Activated CD4-positive, alpha-beta T cell treated with anti-CD3 and anti-CD28 coated beads for 48 hours (primary cell): ENCODE data around the gene SLC37A2.

Source experiments
- DNase-seq: peaks from one replicate; pipeline ENCODE4 v3.0.0-alpha.2; 2020

SLC37A2 gene

GRCh38 chr11:125112208-125112604 is 49.1 kb downstream of the SLC37A2 start:
- DNase-seq, result no peak

- peak; percentile 7 for DNase-seq
These were observed 51.4 kb downstream of the SLC37A2 start for GRCh38 chr11:125114518-125114917.

- DNase-seq, result no peak
These were observed 54.3 kb downstream of the SLC37A2 start for GRCh38 chr11:125117429-125117828.

GRCh38 chr11:125123194-125123946 is 60.3 kb downstream of the SLC37A2 start:
- DNase-seq, result no peak

GRCh38 chr11:125123947-125124617 is 61.0 kb downstream of the SLC37A2 start:
- DNase-seq, result peak; percentile 54

- no peak for DNase-seq
These were observed 61.5 kb downstream of the SLC37A2 start for GRCh38 chr11:125124618-125124992.

GRCh38 chr11:125128450-125128849 is 65.3 kb downstream of the SLC37A2 start:
- no peak for DNase-seq

- DNase-seq, result no peak
These were observed 66.3 kb downstream of the SLC37A2 start for GRCh38 chr11:125129316-125129993.

GRCh38 chr11:125132071-125132470 is 69.0 kb downstream of the SLC37A2 start:
- no peak for DNase-seq

- DNase-seq, result no peak
These were observed 69.5 kb downstream of the SLC37A2 start for GRCh38 chr11:125132596-125132995.

GRCh38 chr11:125136001-125136400 is 72.9 kb downstream of the SLC37A2 start:
- no peak for DNase-seq

- no peak for DNase-seq
These were observed 75.9 kb downstream of the SLC37A2 start for GRCh38 chr11:125138966-125139365.

- no peak for DNase-seq
These were observed 76.7 kb downstream of the SLC37A2 start for GRCh38 chr11:125139778-125140177.
